Ishikawa (cell line): Measurements from ENCODE around the gene MBTD1.

Experiments used
- CEBPB ChIP-seq: IDR thresholded peaks from 2 replicates; pipeline ENCODE4 v1.6.1; 2012
- CREB1 ChIP-seq: IDR thresholded peaks from 2 replicates; pipeline ENCODE4 v1.6.1; 2012; ENCODE audit warnings: low read depth
- EGR1 ChIP-seq: IDR thresholded peaks from 2 replicates; pipeline ENCODE4 v1.6.1; 2012
- EP300 ChIP-seq: IDR thresholded peaks from 2 replicates; pipeline ENCODE4 v1.6.1; 2012; ENCODE audit warnings: borderline replicate concordance
- FOXM1 ChIP-seq: IDR thresholded peaks from 2 replicates; pipeline ENCODE4 v1.6.1; 2012; ENCODE audit warnings: low read depth, borderline replicate concordance
- NFIC ChIP-seq: IDR thresholded peaks from 2 replicates; pipeline ENCODE4 v1.6.1; 2012
- RAD21 ChIP-seq: IDR thresholded peaks from 2 replicates; pipeline ENCODE4 v1.6.1; 2012; ENCODE audit warnings: low read depth
- REST ChIP-seq: IDR thresholded peaks from 2 replicates; pipeline ENCODE4 v1.6.1; 2012; ENCODE audit warnings: low read depth, mild to moderate bottlenecking
- TAF1 ChIP-seq: IDR thresholded peaks from 2 replicates; pipeline ENCODE4 v1.6.1; 2012; ENCODE audit warnings: low read depth, mild to moderate bottlenecking
- TCF12 ChIP-seq: IDR thresholded peaks from 2 replicates; pipeline ENCODE4 v1.6.1; 2012; ENCODE audit warnings: low read depth
- TEAD4 ChIP-seq: IDR thresholded peaks from 2 replicates; pipeline ENCODE4 v1.6.1; 2012
- YY1 ChIP-seq: IDR thresholded peaks from 2 replicates; pipeline ENCODE4 v1.6.1; 2012; ENCODE audit warnings: low read depth
- ZBTB7A ChIP-seq: IDR thresholded peaks from 2 replicates; pipeline ENCODE4 v1.6.1; 2012; ENCODE audit warnings: low read depth
- TF ChIP-seq, protein P1 (sequence below): IDR thresholded peaks from 2 replicates; pipeline ENCODE4 v1.6.1; 2012
- TF ChIP-seq, protein P2 (sequence below): IDR thresholded peaks from 2 replicates; pipeline ENCODE4 v1.6.1; 2012

The MBTD1 gene

DNA sequence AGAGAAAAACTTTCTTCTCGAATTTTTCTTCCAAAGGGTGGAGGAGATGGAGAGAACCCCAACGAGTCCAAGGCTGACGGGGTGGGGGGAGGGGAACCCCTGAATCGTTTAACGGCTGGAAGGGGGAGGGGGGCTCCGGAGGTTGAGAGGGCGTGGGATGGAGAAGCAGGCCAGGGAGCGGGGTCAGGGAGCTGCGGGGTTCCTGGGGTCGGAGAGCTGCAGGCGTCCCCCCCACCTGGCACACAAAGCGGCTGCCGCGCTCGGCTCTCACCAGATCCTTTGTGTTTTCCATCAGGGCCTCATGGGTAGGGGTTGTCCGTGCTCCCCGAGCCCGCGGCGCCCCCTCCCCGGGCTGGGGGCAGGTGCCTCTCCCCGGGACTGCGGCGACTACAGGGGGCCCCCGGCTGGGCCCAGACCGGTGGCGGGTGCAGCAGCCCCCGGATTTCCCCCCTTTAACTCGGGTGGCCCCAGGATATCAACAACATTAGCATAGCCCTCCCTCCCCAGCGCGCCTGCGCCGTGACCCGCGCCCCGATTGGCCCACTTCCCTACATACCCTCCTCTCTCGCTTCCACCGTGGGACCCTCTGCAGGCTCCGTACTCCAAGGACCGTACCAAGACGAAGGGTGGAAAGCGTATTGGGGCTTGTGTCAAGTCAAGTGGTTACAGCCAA is at the start of gene MBTD1:
Gene MBTD1, minus strand, starts transcription at position 486 of the 673 bp plus-strand sequence. CDS start 34,888 bp downstream, outside the sequence.
- peak; percentile 71 for TF ChIP-seq ZBTB7A
- TF ChIP-seq TEAD4: no peak
- TF ChIP-seq YY1: no peak

GRCh38 chr17:51305182-51305581 is 45.3 kb upstream of the MBTD1 start:
- TF ChIP-seq RAD21 (no peak), TEAD4 (no peak), TAF1 (no peak), NFIC (no peak), CREB1 (no peak), EGR1 (no peak), FOXM1 (no peak), YY1 (no peak), CEBPB (no peak), ZBTB7A (no peak), REST (no peak), EP300 (no peak), TCF12 (no peak)
- TF ChIP-seq, protein P1, sequence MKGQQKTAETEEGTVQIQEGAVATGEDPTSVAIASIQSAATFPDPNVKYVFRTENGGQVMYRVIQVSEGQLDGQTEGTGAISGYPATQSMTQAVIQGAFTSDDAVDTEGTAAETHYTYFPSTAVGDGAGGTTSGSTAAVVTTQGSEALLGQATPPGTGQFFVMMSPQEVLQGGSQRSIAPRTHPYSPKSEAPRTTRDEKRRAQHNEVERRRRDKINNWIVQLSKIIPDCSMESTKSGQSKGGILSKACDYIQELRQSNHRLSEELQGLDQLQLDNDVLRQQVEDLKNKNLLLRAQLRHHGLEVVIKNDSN: no peak
- TF ChIP-seq, protein P2, sequence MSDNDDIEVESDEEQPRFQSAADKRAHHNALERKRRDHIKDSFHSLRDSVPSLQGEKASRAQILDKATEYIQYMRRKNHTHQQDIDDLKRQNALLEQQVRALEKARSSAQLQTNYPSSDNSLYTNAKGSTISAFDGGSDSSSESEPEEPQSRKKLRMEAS: no peak

GRCh38 chr17:51299859-51300258 is 40.0 kb upstream of the MBTD1 start:
- TF ChIP-seq RAD21 (no peak), REST (no peak), EP300 (no peak), TEAD4 (no peak), EGR1 (no peak), NFIC (no peak), ZBTB7A (no peak), YY1 (no peak)
- TF ChIP-seq, protein P1: no peak

- TF ChIP-seq, protein P1: no peak
- peak; percentile 56 for TF ChIP-seq RAD21
These were observed 38.9 kb upstream of the MBTD1 start for GRCh38 chr17:51298508-51299371.

DNA sequence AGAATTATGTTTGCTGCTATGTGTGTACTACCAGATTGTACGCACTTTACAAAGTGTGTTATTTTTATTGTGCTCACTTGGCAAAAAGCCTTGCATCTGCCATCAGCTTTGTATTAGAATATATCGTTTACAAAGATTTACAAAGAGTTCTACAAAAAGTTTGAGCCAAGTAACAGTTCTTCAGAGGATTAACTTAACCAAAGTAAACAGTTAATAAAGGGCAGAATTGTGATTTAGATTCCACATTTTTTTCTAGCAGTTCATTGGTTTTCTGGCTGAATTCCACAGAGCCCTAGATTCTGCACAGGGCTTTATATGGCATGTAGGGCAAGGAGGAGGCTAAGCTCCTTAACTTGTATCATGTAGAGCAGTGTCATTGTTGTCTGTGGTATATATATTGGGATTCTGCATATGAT is 29.9 kb upstream of the MBTD1 start:
- TF ChIP-seq CREB1: no peak
- TF ChIP-seq YY1: no peak
- no peak for TF ChIP-seq TAF1
- no peak for TF ChIP-seq CEBPB
- no peak for TF ChIP-seq RAD21
- no peak for TF ChIP-seq TEAD4
- TF ChIP-seq FOXM1: no peak
- TF ChIP-seq NFIC: no peak
- TF ChIP-seq, protein P2: no peak
- TF ChIP-seq ZBTB7A: no peak
- no peak for TF ChIP-seq EGR1
- TF ChIP-seq EP300: no peak
- TF ChIP-seq, protein P1: no peak
- no peak for TF ChIP-seq REST
- TF ChIP-seq TCF12: no peak
